ENCODE results near the gene MAST4. TPM values are rescaled to one million over a fixed set of nuclear protein-coding genes. Genes with fewer than 3 reads are reported as not detected.

The MAST4 gene
- total RNA-seq, 1 donor from 2014 or later: 0.99 TPM

DNA sequence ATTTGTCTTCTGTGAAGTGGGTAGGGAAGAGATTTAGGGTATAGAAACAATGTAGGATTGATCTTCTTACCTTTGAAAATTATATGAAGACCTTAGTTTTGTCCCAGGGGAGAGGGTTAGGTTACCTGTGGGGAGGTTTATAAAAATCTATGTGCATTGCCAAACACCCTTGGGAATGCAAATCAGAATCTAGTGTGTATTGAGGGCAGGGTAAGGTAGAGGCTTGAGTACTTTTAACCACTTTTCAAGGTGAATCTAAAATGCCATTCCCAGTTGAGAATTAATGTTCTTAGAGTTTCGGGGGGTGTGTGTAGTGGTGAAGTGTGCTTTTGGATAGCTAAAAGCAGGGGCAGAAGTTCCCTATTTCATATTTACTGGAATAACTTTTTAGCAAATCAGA lies 312.0 kb downstream of the MAST4 start:
- H3K4me1 Mint-ChIP-seq: peaks cover 3% of the 10 kb centered on the region
- Histone ChIP-seq H3K79me2 (ENCODE audit: low read depth) (no peaks in the 10 kb centered on the region), H3F3A (ENCODE audit: low read depth) (peaks cover 12% of the 10 kb centered on the region), H2AFZ (replicated peaks) (no peak overlapping the region), H3K27ac (no peak overlapping the region), H3K36me3 (no peaks in the 10 kb centered on the region), H3K27me3 (no peaks in the 10 kb centered on the region), H3K4me3 (no peak overlapping the region), H3K4me1 (peaks cover 29% of the 10 kb centered on the region), H3K9ac (no peak overlapping the region), H4K20me1 (ENCODE audit: low read depth) (no peaks in the 10 kb centered on the region), H3K4me2 (no peak overlapping the region), H3K9me3 (ENCODE audit: low read depth) (no peaks in the 10 kb centered on the region)
- peaks cover 3% of the 10 kb centered on the region for H3K27me3 Mint-ChIP-seq (ENCODE audit: insufficient read depth, low read depth)
- no peak overlapping the region for H3K27ac Mint-ChIP-seq
- no peak for DNase-seq (ENCODE audit: low spot score)
- no peak overlapping the region for H3K4me3 Mint-ChIP-seq
- TF ChIP-seq, protein P1, sequence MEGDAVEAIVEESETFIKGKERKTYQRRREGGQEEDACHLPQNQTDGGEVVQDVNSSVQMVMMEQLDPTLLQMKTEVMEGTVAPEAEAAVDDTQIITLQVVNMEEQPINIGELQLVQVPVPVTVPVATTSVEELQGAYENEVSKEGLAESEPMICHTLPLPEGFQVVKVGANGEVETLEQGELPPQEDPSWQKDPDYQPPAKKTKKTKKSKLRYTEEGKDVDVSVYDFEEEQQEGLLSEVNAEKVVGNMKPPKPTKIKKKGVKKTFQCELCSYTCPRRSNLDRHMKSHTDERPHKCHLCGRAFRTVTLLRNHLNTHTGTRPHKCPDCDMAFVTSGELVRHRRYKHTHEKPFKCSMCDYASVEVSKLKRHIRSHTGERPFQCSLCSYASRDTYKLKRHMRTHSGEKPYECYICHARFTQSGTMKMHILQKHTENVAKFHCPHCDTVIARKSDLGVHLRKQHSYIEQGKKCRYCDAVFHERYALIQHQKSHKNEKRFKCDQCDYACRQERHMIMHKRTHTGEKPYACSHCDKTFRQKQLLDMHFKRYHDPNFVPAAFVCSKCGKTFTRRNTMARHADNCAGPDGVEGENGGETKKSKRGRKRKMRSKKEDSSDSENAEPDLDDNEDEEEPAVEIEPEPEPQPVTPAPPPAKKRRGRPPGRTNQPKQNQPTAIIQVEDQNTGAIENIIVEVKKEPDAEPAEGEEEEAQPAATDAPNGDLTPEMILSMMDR (IDR thresholded peaks at IDR 0.05): no peak
- TF ChIP-seq EZH2phosphoT487 (IDR thresholded peaks at IDR 0.05) (no peak), EZH2 (IDR thresholded peaks at IDR 0.05) (no peak)
- no peaks in the 10 kb centered on the region for H3K36me3 Mint-ChIP-seq
- H3K9me3 Mint-ChIP-seq: no peaks in the 10 kb centered on the region

DNA sequence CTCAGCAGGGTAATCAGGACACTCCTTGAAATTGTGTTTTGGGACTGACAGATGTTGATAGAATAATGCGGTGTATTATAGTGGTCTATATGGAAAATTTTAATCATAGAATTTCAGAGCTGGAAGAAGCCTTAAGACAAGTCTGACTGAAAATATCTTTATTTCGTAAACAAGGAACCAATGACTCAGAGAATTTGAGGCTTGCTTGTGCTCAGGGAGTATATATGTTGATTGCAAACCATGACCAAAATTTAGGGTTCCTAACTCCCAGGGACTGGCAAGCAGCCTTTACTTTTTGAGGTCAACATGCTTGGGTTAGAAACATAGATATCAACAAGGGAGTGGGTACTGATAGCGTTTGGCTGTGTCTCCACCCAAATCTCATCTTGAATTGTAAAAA lies 313.2 kb downstream of the MAST4 start:
- no peak overlapping the region for H2AFZ ChIP-seq (replicated peaks)
- no peak overlapping the region for H3K4me3 Mint-ChIP-seq
- peaks cover 20% of the 10 kb centered on the region for H3K4me1 ChIP-seq

DNA sequence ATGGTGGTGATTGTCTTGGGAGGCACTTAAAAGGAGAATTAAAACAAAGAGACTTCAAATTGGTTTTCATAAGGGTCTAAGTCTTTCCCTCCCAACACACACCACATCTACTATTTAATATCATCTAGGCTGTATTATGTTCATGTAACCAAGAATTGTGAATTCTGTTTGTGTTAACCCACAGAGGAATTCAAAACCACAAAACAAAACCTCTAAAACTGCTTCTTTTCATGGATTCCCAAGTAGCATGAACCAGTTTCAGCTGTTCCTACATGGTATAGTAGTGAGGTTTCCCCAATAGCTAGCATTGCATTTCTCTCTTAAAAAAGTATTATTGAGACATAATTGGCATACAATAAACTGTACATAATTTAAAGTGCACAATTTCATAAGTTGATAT lies 316.6 kb downstream of the MAST4 start:
- Histone ChIP-seq H3K4me1 (no peaks in the 10 kb centered on the region), H3F3A (ENCODE audit: low read depth) (no peaks in the 10 kb centered on the region), H4K20me1 (ENCODE audit: low read depth) (no peaks in the 10 kb centered on the region), H3K9ac (no peak overlapping the region), H3K4me3 (no peak overlapping the region), H3K4me2 (no peak overlapping the region), H3K79me2 (ENCODE audit: low read depth) (no peaks in the 10 kb centered on the region), H3K36me3 (no peaks in the 10 kb centered on the region), H3K27me3 (no peaks in the 10 kb centered on the region), H3K27ac (no peak overlapping the region), H3K9me3 (ENCODE audit: low read depth) (no peaks in the 10 kb centered on the region), H2AFZ (replicated peaks) (no peak overlapping the region)
- DNase-seq (ENCODE audit: low spot score): no peak
- Mint-ChIP-seq H3K4me3 (no peak overlapping the region), H3K4me1 (no peaks in the 10 kb centered on the region), H3K9me3 (no peaks in the 10 kb centered on the region), H3K27me3 (ENCODE audit: insufficient read depth, low read depth) (no peaks in the 10 kb centered on the region), H3K27ac (no peak overlapping the region), H3K36me3 (no peaks in the 10 kb centered on the region)
- TF ChIP-seq EZH2 (IDR thresholded peaks at IDR 0.05): no peak
- TF ChIP-seq EZH2phosphoT487 (IDR thresholded peaks at IDR 0.05): no peak
- TF ChIP-seq, protein P1 (IDR thresholded peaks at IDR 0.05): no peak

More for the DNA sequence above, 313.2 kb downstream of the MAST4 start:
- Histone ChIP-seq H4K20me1 (ENCODE audit: low read depth) (no peaks in the 10 kb centered on the region), H3K36me3 (no peaks in the 10 kb centered on the region), H3K4me3 (no peak overlapping the region), H3K4me2 (no peak overlapping the region), H3K27ac (no peak overlapping the region), H3K9ac (no peak overlapping the region), H3K79me2 (ENCODE audit: low read depth) (no peaks in the 10 kb centered on the region), H3K9me3 (ENCODE audit: low read depth) (no peaks in the 10 kb centered on the region), H3F3A (ENCODE audit: low read depth) (peaks cover 6% of the 10 kb centered on the region), H3K27me3 (no peaks in the 10 kb centered on the region)
- TF ChIP-seq, protein P1 (IDR thresholded peaks at IDR 0.05): no peak
- TF ChIP-seq EZH2phosphoT487 (IDR thresholded peaks at IDR 0.05) (no peak), EZH2 (IDR thresholded peaks at IDR 0.05) (no peak)
- H3K27me3 Mint-ChIP-seq (ENCODE audit: insufficient read depth, low read depth): no peaks in the 10 kb centered on the region
- DNase-seq (ENCODE audit: low spot score): no peak
- no peaks in the 10 kb centered on the region for H3K36me3 Mint-ChIP-seq
- H3K4me1 Mint-ChIP-seq: peaks cover under 1% of the 10 kb centered on the region
- no peaks in the 10 kb centered on the region for H3K9me3 Mint-ChIP-seq
- no peak overlapping the region for H3K27ac Mint-ChIP-seq

Data from neural progenitor cell (in vitro differentiated cells).